ENCODE measurements around the gene PKIB. TPM values are rescaled to one million over a fixed set of nuclear protein-coding genes. Genes with fewer than 3 reads are reported as not detected.

Gene PKIB
- total RNA-seq, 1 experiment from 2014 or later, result 1.3 TPM

Small RNAs within 50 kb of the gene (small RNA-seq; reads per million reads assigned to genes)
- not detected for gene RN7SL564P

Other genes with a start within 250 kb of the PKIB start
- gene HSF2, start 210.8 kb upstream of the PKIB start, total RNA-seq (2014; rRNA removed; shearing (Covaris generic)), result 13.3 and 26.0 TPM in 2 replicates
- 67.0 and 78.5 TPM in 2 replicates for gene SERINC1, start 138.6 kb upstream of the PKIB start, total RNA-seq (2014; rRNA removed; shearing (Covaris generic))
- not detected in 2 replicates for gene FABP7, start 169.3 kb downstream of the PKIB start, total RNA-seq (2014; rRNA removed; shearing (Covaris generic))
- 6.1 and 8.4 TPM in 2 replicates for gene SMPDL3A, start 178.9 kb downstream of the PKIB start, total RNA-seq (2014; rRNA removed; shearing (Covaris generic))

Data from HT1080 (cell line).